ENCODE data around the gene HES5.

HES5 gene

DNA sequence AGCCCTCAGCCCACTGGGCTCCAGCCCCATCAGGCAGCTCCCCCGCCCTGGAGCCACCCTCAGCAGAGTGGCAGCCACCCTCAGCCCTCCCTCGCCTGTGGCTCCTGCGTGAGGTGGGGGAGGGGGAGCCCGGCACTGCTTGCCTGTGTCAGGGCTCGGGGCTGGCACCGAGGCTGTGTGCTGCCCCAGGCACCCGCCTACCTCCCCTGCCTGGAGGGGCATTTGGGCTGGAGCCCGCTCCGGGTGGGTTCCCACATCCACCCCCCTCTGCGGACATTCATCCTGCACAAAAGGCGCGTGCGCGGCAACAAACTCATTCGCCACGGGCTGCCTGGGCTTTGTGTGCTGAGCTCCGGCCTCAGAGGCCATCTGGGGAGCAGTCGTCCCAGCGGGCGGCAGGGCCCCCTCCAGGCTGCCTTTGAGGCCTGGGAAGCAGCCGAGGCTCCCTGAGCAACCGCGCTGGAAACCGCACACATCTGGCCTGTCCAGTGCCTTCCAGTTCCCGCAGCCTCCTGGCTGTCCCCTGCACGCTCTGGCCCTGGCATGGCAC, 13.6 kb upstream of the HES5 start:
- Histone ChIP-seq H3K9me3 (ENCODE audit: insufficient read depth, low read length) (no peaks in the 10 kb centered on the region), H3K79me2 (ENCODE audit: low read length) (no peaks in the 10 kb centered on the region), H3K27ac (ENCODE audit: low read length) (no peak overlapping the region), H2AFZ (ENCODE audit: low read depth, low read length) (no peak overlapping the region), H3K4me2 (ENCODE audit: low read length) (no peak overlapping the region), H4K20me1 (ENCODE audit: insufficient read depth, low read length) (no peaks in the 10 kb centered on the region), H3K9ac (ENCODE audit: low read length) (no peak overlapping the region), H3K27me3 (ENCODE audit: low read depth, low read length) (no peaks in the 10 kb centered on the region), H3K4me3 (ENCODE audit: low read length) (no peak overlapping the region), H3K36me3 (replicated peaks; ENCODE audit: low read depth, low read length) (no peaks in the 10 kb centered on the region), H3K4me1 (ENCODE audit: low read length) (peaks cover 15% of the 10 kb centered on the region)
- TF ChIP-seq, protein P1, sequence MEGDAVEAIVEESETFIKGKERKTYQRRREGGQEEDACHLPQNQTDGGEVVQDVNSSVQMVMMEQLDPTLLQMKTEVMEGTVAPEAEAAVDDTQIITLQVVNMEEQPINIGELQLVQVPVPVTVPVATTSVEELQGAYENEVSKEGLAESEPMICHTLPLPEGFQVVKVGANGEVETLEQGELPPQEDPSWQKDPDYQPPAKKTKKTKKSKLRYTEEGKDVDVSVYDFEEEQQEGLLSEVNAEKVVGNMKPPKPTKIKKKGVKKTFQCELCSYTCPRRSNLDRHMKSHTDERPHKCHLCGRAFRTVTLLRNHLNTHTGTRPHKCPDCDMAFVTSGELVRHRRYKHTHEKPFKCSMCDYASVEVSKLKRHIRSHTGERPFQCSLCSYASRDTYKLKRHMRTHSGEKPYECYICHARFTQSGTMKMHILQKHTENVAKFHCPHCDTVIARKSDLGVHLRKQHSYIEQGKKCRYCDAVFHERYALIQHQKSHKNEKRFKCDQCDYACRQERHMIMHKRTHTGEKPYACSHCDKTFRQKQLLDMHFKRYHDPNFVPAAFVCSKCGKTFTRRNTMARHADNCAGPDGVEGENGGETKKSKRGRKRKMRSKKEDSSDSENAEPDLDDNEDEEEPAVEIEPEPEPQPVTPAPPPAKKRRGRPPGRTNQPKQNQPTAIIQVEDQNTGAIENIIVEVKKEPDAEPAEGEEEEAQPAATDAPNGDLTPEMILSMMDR (IDR thresholded peaks at IDR 0.05; ENCODE audit: low read depth, low read length), result no peak
- TF ChIP-seq EZH2phosphoT487 (IDR thresholded peaks at IDR 0.05; ENCODE audit: low read depth), result no peak

DNA sequence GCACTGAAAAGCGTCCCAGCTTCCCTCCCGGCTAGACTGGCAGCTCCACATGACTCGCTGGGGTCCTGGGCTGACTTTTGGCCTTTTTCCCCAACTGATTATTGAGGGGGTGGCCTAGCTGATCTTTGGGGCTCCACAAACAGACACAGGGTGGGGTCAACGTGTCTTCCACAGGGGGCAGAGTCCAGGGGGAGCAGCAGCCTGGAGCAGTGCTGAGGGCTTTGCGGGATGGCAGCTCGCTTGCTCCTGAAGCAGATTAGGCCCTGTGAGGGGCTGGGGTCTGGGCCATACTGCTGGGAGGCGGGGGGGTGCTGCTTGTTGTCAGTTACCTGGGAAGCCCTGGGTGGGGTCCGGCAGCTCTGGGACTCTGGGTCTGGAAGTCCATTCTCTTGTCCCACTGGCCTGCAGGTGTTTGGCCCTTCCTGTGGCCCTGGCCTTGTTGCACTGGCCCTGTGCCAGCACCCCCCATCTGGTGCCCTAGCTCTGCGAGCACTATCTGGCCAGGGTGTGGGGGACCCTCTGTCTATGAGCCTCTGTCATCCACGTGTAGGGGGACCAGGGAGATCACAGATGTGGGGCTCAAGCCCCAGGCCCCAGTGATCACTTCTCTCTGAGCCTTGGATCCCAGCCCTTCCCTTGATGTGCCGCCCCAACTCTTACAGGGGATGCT, 12.3 kb upstream of the HES5 start:
- Histone ChIP-seq H4K20me1 (ENCODE audit: insufficient read depth, low read length) (no peaks in the 10 kb centered on the region), H2AFZ (ENCODE audit: low read depth, low read length) (no peak overlapping the region), H3K4me2 (ENCODE audit: low read length) (no peak overlapping the region), H3K9me3 (ENCODE audit: insufficient read depth, low read length) (no peaks in the 10 kb centered on the region), H3K9ac (ENCODE audit: low read length) (no peak overlapping the region), H3K27ac (ENCODE audit: low read length) (no peak overlapping the region), H3K4me3 (ENCODE audit: low read length) (no peak overlapping the region), H3K79me2 (ENCODE audit: low read length) (no peaks in the 10 kb centered on the region), H3K36me3 (replicated peaks; ENCODE audit: low read depth, low read length) (no peaks in the 10 kb centered on the region), H3K27me3 (ENCODE audit: low read depth, low read length) (no peaks in the 10 kb centered on the region), H3K4me1 (ENCODE audit: low read length) (peaks cover 4% of the 10 kb centered on the region; the same call in 1 of the 2 replicates)
- TF ChIP-seq, protein P1 (IDR thresholded peaks at IDR 0.05; ENCODE audit: low read depth, low read length), result no peak
- TF ChIP-seq EZH2phosphoT487 (IDR thresholded peaks at IDR 0.05; ENCODE audit: low read depth), result no peak

DNA sequence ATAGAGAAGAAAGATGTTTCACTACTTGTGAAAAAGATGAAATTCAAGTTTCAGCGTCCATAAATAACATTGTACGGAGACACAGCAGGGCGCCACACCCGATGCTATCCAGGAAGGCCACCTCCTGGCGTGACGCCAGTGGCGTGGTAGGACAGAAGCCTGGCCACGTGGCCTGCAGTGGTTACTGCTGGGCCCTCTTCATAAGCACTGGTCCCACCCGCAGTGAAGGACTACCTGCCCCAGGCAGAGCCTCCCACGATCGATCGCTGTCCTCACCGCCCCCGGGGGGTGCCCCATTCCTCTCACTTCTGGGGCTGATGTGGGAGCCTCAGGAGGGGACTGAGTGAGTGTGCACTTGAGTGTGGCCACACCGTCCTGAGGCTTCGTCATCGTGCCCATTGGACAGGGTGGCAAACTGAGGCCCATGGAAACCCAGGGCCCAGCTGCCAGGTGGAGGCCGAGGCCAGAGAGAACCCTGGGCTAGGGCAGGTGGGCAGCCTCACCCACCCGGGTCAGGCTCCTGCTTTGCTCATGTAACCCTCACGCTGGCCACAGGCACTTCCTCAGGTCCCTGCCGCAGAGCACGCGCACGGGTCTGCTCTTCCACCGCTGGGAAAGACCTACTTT, 11.7 kb upstream of the HES5 start:
- H3K36me3 ChIP-seq (replicated peaks; ENCODE audit: low read depth, low read length), result no peaks in the 10 kb centered on the region
- no peak overlapping the region for H3K4me2 ChIP-seq (ENCODE audit: low read length)
- no peak overlapping the region for H2AFZ ChIP-seq (ENCODE audit: low read depth, low read length)
- no peak overlapping the region for H3K4me3 ChIP-seq (ENCODE audit: low read length)
- H3K27ac ChIP-seq (ENCODE audit: low read length), result no peak overlapping the region
- no peaks in the 10 kb centered on the region for H3K27me3 ChIP-seq (ENCODE audit: low read depth, low read length)
- TF ChIP-seq, protein P1 (IDR thresholded peaks at IDR 0.05; ENCODE audit: low read depth, low read length), result no peak
- no peak for TF ChIP-seq EZH2phosphoT487 (IDR thresholded peaks at IDR 0.05; ENCODE audit: low read depth)
- no peaks in the 10 kb centered on the region for H3K79me2 ChIP-seq (ENCODE audit: low read length)
- H3K4me1 ChIP-seq (ENCODE audit: low read length), result peaks cover 4% of the 10 kb centered on the region; the same call in 1 of the 2 replicates
- no peaks in the 10 kb centered on the region for H3K9me3 ChIP-seq (ENCODE audit: insufficient read depth, low read length)
- H4K20me1 ChIP-seq (ENCODE audit: insufficient read depth, low read length), result no peaks in the 10 kb centered on the region
- H3K9ac ChIP-seq (ENCODE audit: low read length), result no peak overlapping the region

DNA sequence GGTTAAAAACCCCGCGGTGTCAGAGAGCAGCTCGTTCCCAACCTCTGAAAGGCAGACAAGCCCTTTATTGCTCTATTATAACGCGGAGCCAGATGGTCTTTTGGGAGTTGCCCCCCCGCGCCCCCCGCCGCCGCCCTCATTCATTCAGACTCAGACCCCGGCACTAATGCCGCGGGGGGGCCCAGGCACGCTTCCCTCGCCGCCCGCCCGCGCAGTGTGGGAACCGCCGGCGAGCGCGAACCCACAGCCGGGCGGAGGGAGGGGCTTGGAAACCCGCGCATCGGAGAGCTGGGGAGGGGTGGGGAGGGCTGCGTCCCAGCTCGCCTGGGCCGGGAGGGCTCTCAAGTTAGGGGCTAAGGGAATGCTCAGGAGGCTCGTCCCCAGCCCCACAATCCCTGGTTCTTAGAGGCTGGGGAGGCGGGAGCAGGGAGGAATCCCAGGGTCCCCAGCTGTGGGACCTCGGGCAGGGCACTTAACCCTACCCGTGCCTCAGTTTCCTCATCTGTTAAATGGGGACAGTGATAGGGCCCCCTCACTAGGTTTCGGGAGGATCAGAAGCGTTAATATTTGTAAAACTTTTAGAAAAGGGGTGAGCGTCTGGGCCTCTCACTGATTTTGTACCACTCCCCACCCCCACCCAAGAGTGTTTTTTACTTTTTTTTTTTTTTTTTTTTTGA, 10.9 kb upstream of the HES5 start:
- Histone ChIP-seq H3K9ac (ENCODE audit: low read length) (no peak overlapping the region), H3K4me2 (ENCODE audit: low read length) (no peak overlapping the region), H2AFZ (ENCODE audit: low read depth, low read length) (no peak overlapping the region), H3K79me2 (ENCODE audit: low read length) (no peaks in the 10 kb centered on the region), H3K4me1 (ENCODE audit: low read length) (peaks cover 4% of the 10 kb centered on the region; the same call in 1 of the 2 replicates), H3K27me3 (ENCODE audit: low read depth, low read length) (no peaks in the 10 kb centered on the region), H3K4me3 (ENCODE audit: low read length) (no peak overlapping the region), H3K9me3 (ENCODE audit: insufficient read depth, low read length) (no peaks in the 10 kb centered on the region), H3K27ac (ENCODE audit: low read length) (no peak overlapping the region), H4K20me1 (ENCODE audit: insufficient read depth, low read length) (no peaks in the 10 kb centered on the region), H3K36me3 (replicated peaks; ENCODE audit: low read depth, low read length) (no peaks in the 10 kb centered on the region)
- TF ChIP-seq, protein P1 (IDR thresholded peaks at IDR 0.05; ENCODE audit: low read depth, low read length), result no peak
